NOMO-1 (cell line): ENCODE results near the gene CNN3.

ENCODE experiments used
- DNase-seq, 2 experiments: peaks; one replicate each; lab custom pipeline; 2025; ENCODE audit not compliant: unreplicated experiment in 2 of 2; lab: John Stamatoyannopoulos, UW

The CNN3 gene

GRCh38 chr1:94925561-94926125 lies 1.3 kb downstream of the CNN3 start:
- no peak for DNase-seq

GRCh38 chr1:94925004-94925403 lies 1.9 kb downstream of the CNN3 start:
- DNase-seq = no peak

GRCh38 chr1:94922761-94923331 lies 4.1 kb downstream of the CNN3 start:
- no peak for DNase-seq

- DNase-seq = no peak
Observed at GRCh38 chr1:94921977-94922376, 4.9 kb downstream of the CNN3 start.

- no peak for DNase-seq
Observed at GRCh38 chr1:94920061-94920460, 6.8 kb downstream of the CNN3 start.

- DNase-seq = no peak
Observed at GRCh38 chr1:94919241-94920030, 7.5 kb downstream of the CNN3 start.

GRCh38 chr1:94917251-94917650 lies 9.7 kb downstream of the CNN3 start:
- DNase-seq = no peak

- no peak for DNase-seq
Observed at GRCh38 chr1:94912263-94913184, 14.4 kb downstream of the CNN3 start.

GRCh38 chr1:94909486-94909885 lies 17.4 kb downstream of the CNN3 start:
- no peak for DNase-seq

- no peak for DNase-seq
Observed at GRCh38 chr1:94908965-94909364, 17.9 kb downstream of the CNN3 start.

GRCh38 chr1:94908190-94908589 lies 18.7 kb downstream of the CNN3 start:
- no peak for DNase-seq

- DNase-seq = no peak
Observed at GRCh38 chr1:94907136-94907535, 19.8 kb downstream of the CNN3 start.

GRCh38 chr1:94906382-94906781 lies 20.5 kb downstream of the CNN3 start:
- DNase-seq = no peak

- no peak for DNase-seq
Observed at GRCh38 chr1:94905207-94905606, 21.7 kb downstream of the CNN3 start.

- DNase-seq = no peak
Observed at GRCh38 chr1:94903280-94904009, 23.5 kb downstream of the CNN3 start.

GRCh38 chr1:94901841-94902240 lies 25.1 kb downstream of the CNN3 start:
- DNase-seq = no peak

- DNase-seq = no peak
Observed at GRCh38 chr1:94899756-94900155, 27.2 kb downstream of the CNN3 start.

GRCh38 chr1:94898491-94899385 lies 28.2 kb downstream of the CNN3 start:
- no peak for DNase-seq

- no peak for DNase-seq
Observed at GRCh38 chr1:94895518-94895917, 31.4 kb downstream of the CNN3 start.

GRCh38 chr1:94894630-94895029 lies 32.3 kb downstream of the CNN3 start:
- no peak for DNase-seq
